GM12891 (cell line): ENCODE data around the gene OGDH.

Source experiments
- POLR2A ChIP-seq: IDR thresholded peaks from 2 replicates; pipeline ENCODE4 v1.6.1; 2011; ENCODE audit warnings: low read depth, low read length, control low read depth
- POLR2AphosphoS5 ChIP-seq: IDR thresholded peaks from 2 replicates; pipeline ENCODE4 v1.6.1; 2011; ENCODE audit warnings: low read depth, low read length, control low read depth
- TAF1 ChIP-seq: IDR thresholded peaks from 2 replicates; pipeline ENCODE4 v1.6.1; 2011; ENCODE audit warnings: low read depth, low read length, control low read depth

GRCh38 chr7:44615793-44616192 lies 9.4 kb downstream of the OGDH start:
- TF ChIP-seq POLR2AphosphoS5 (no peak), POLR2A (no peak), TAF1 (no peak)
